Thyroid gland (tissue), 4 donors: ENCODE measurements around the gene SFTPA2.
"Not testable (repeated sequence)": the region's sequence is repeated elsewhere in the genome, so short reads cannot be mapped to it uniquely, and the experiment has no call there.

ENCODE experiments used
- POLR2A ChIP-seq, 2 donors: fragments of 450-650 bp; IDR thresholded peaks; one replicate each; pipeline ENCODE4 v1.6.1; 2017; ENCODE audit warnings: antibody characterized with exemption in 2 of 2, mild to moderate bottlenecking in 2 of 2, moderate library complexity in 1 of 2
- TF ChIP-seq, protein P1 (sequence below), 6 experiments: fragments of 200-600 bp in 3 of 6; fragments of 450-650 bp in 3 of 6; sonication (generic) in 3 of 6; IDR thresholded peaks; one replicate each; pipeline ENCODE4 v1.5.1; 2016 to 2019; ENCODE audit warnings: antibody characterized with exemption in 6 of 6, mild to moderate bottlenecking in 2 of 6, inconsistent platforms in 1 of 6, moderate library complexity in 1 of 6

DNA sequence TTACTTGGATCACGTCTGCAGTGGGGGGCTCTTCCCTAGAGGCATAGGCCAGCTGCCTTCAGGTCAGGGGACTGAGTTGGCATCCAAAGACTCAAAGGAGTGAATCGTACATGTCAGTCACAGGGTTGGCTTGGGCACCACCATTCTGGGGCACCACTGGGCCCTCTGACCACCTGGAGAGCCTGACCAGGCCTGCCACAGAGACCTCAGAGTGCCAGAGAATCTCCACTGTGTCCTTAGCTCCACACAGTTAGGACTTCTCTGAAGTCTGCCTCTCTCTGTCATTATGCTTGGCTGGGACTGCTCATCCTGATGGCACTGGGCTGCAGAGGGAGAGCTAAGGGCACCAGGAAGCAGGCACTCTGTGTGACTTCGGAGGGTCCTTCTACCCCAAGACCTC is 34.4 kb upstream of the SFTPA2 start:
- TF ChIP-seq, protein P1, sequence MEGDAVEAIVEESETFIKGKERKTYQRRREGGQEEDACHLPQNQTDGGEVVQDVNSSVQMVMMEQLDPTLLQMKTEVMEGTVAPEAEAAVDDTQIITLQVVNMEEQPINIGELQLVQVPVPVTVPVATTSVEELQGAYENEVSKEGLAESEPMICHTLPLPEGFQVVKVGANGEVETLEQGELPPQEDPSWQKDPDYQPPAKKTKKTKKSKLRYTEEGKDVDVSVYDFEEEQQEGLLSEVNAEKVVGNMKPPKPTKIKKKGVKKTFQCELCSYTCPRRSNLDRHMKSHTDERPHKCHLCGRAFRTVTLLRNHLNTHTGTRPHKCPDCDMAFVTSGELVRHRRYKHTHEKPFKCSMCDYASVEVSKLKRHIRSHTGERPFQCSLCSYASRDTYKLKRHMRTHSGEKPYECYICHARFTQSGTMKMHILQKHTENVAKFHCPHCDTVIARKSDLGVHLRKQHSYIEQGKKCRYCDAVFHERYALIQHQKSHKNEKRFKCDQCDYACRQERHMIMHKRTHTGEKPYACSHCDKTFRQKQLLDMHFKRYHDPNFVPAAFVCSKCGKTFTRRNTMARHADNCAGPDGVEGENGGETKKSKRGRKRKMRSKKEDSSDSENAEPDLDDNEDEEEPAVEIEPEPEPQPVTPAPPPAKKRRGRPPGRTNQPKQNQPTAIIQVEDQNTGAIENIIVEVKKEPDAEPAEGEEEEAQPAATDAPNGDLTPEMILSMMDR (IDR thresholded peaks at IDR 0.05), result not testable (repeated sequence)
- TF ChIP-seq POLR2A (IDR thresholded peaks at IDR 0.05), result not testable (repeated sequence)
